HL-60/S4 treated with phorbol 12-myristate 13-acetate at 8.2 ng/mL for 4 days and 3 days (cell line): ENCODE data around the gene VAMP3.

ENCODE experiments used
- in situ Hi-C: fragments of 300-500 bp; cut with MboI; formaldehyde crosslinking; loops from 2 replicates; pipeline ENCODE4 v1.15.0; 2022; ENCODE audit warnings: low sequenced_read_pairs

Gene VAMP3, protein sequence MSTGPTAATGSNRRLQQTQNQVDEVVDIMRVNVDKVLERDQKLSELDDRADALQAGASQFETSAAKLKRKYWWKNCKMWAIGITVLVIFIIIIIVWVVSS

DNA sequence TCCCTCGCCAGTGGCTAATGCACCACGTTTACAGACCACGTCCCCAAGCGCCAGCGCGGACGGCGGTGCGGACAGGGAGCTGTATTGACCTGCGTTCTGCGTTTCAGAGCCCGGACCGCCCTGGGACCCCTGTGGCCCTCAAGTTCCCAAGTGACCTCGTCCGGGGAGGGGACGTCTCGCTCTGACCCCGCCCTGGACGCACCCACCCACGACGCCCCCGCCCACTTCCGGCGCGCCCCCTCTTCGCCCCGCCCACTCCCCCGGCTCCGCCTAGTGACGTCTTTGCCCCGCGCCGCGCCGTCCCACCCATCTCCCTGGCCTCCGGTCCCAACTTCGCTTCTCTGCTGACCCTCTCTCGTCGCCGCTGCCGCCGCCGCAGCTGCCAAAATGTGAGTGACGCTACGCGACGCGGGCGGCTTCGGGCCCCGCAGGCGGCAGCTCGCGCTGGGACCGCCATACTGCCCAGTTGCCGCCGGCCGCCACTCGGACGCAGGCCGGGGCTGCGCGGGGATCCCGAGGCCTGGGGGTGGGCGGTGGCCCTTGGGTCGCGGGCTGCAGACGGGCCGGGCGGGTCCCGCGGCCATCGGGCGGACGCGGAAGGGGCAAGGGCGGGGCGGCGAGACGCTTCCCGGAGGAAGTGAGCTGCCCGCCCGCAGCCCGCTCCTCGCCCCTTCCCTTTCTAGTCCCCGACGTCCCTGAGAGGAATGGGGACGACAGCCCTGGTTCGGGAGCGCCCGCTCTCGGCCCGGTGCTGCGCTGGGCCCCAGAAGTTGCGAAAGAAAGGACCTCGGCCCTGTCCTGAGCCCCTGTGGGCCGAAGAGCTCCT, at the start of gene VAMP3:
TSS of gene VAMP3 (plus strand) at position 300 of the 826 bp plus-strand sequence. CDS start at position 388, 88 bp downstream.
- in situ Hi-C loops = no loop called here

DNA sequence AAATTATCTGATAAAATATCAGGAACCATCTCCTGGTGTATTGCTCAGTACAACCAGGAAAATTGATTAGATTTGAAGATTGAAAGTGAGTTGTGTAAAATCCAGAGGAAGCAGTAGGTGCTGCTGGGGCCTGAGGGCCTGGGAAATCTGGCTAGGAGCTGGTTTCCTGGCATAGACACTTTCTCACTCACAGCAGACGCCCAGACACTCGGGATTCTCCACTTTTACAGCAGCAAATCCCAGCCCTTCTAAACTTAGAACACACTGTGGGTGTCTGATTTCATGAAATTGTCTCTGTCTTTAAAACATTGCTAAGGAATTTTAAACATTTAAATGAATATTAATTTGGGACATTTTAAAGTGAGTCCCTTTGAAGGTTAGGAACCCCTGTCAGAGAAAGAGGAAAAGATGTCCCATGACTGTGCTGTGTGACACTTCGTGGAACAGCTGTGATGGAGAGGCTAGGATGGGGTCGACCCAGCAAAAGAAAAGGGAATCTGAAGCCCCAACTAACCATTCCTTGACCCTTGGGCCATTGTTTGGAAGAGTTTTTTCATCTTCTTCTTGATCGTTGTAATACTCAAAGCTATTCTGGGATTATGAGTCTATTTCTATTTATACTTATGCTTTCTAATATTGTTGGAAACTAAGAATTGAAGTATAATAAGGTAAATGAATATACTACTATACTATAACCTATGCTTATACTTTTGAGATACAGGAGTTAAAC, 49.0 kb upstream of the VAMP3 start:
- in situ Hi-C loops = no loop called here

DNA sequence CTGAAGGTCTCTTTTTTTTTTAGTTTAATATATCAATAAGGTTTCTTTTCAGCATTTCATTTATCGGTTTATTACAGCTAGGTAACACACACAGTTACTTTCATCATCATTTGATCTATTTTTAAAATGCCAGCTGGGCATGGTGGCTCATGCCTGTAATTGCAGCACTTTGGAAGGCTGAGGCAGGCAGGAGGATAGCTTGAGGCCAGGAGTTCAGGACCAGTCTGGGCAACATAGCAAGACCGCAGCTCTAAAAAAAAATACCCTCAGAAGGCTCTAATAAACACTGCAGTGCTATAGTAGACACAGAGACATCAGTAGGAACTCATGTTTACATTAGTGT, 48.5 kb upstream of the VAMP3 start:
- in situ Hi-C loops = no loop called here

DNA sequence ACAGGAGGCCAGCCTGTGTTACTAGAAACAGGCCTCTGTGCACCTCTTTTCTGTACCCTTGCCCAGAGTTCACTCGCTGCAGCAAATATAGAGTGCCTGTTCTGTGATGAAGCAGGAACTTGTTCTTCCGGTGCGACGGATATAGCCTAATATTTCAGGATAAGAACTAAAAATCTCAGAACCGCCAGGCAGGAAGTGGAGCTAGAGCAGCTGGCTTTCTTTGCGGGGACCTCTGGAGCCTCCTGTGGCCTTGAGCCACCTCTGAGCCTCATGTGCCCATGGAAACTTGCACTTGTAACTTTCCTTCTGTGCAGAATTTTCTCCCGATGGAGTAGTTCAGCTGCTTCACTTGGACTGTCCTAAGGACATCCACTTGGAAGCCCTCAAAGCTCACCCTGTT, 44.5 kb upstream of the VAMP3 start:
- in situ Hi-C loops = no loop called here

DNA sequence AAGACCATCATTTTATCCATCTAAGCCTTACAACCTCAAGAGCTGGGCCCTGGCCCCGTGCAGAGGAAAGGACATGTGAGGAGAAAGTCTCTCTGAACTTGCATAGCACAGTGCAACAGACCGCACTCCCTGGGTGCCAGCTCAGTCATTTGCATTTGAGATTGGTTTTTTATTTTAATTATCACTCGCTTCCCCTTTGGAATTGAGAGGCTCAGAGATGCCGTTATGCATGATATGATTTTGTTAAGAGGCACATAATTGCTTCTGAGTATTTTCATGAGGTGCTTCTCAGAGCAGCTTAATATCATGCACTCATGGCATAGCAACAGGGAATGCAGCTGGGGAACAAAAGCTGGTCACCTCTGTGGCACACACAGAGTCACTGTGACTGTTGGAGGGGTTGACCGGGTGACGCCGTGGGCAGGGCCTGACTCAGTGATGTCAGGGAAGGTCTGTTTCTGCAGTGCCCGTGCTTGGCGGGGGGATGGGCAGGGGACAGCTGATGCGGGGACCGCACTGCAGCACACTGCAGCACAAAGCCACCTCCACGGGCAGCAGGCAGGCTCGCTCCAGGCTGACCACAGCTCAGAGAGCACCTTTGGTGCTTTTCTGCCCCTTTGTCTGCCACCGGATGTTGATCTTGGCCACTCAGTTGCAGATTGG, 43.2 kb upstream of the VAMP3 start:
- in situ Hi-C loops = no loop called here

DNA sequence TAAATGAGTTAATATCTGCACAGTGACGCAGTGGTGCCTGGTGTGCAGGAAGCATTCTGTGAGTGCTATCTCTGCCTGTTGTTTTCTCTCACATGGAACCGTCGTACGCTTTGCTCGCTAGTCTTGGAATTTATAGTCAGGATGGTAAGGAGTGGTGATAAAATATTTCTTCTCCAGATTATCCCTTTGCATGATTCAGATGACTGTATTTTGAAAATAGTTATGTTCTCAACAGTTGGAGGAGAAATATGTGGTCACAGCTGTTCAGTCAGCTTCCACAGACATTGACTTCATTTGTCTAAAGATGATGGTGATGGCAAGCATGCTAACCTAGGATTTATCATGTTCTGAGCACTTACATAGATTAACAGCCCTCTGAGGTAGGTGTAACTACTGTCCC, 41.3 kb upstream of the VAMP3 start:
- in situ Hi-C loops = no loop called here

DNA sequence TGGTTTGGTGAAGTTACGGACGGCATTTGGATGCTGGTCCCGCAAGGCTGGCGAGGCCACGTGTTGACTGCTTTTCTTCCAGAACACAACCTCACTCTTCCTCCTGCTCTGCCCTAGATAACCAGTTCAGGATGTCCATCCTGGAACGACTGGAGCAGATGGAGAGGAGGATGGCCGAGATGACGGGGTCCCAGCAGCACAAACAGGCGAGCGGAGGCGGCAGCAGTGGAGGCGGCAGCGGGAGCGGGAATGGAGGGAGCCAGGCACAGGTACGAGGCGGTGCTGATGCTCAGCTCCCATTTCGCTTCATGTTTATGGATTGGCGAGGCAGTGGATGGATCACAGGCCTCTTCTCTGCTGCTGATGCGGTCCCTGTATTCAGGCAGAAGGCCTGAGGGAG, 38.8 kb upstream of the VAMP3 start:
- in situ Hi-C loops = no loop called here

DNA sequence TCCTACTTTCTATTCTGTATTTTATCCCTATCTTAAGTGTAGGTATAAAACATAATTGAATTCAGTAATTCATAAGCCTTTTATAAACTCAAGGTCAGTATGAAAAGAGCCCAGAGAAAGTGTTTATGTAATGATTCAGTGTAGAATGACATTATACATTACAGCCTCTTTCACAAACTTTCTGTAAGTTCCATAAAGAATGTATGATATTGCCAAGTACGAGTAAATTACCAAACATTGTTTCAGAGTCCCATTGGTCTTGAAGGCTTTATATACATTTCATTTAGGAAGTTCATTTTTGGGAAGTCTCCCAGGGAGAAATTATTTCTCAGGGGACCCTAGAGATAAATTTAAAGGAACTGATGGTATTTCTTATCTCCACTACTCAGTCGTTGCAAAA, 37.8 kb upstream of the VAMP3 start:
- in situ Hi-C loops = no loop called here

DNA sequence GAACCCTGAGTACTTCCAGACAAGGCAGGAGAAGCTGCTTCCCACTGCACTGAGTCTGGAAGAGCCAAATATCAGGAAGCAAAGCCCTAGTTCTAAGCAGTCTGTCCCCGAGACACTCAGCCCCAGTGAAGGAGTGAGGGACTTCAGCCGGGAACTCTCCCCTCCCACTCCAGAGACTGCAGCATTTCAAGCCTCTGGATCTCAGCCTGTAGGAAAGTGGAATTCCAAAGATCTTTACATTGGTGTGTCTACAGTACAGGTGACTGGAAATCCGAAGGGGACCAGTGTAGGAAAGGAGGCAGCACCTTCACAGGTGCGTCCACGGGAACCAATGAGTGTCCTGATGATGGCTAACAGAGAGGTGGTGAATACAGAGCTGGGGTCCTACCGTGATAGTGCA, 33.1 kb upstream of the VAMP3 start:
- in situ Hi-C loops = no loop called here

DNA sequence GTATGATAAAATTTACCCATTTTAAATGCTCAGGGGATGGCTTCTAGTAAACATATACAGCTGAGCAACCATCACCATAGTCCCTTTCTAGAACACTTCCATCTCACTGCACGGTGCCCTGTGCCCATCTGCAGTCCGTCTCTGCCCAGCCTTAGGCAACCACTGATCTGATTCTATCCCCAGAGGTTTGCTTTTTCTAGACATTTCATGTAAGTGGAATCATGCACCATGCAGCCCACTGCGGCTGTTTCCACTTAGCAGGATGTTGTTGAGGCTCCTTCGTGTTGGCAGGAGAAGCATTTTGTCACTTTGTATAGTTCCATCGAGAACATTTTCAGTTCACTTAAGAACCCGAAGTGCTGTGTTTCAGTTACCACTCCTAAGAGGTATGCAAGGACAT, 27.8 kb upstream of the VAMP3 start:
- in situ Hi-C loops = no loop called here

DNA sequence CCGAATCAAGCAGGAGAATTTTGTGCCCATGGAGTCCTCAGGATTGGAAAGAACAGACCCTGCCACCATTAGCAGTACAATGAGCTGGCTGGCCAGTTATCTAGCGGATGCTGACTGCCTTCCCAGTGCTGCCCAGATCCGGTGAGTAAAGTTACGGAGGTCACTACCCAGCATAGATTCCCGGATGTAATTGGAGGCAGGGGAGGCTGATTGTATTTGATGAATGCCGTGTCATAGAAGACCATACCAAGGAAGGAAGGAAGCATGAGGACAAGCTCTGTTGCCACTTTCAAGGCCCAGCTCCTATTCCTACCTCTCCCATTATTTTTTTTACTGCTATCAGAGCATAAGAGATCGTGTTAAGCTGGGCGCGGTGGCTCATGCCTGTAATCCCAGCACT, 26.2 kb upstream of the VAMP3 start:
- in situ Hi-C loops = no loop called here

DNA sequence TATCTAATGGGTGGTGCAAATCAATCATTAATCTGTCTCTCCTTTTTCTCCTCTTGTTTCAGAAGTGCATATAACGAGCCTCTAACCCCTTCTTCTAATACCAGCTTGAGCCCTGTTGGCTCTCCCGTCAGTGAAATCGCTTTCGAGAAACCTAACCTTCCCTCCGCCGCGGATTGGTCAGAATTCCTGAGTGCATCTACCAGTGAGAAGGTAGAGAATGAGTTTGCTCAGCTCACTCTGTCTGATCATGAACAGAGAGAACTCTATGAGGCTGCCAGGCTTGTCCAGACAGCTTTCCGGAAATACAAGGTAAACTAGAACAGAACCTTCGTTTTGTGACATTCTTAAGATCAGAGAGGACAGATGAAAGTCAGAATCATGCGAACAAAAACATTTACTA, 25.3 kb upstream of the VAMP3 start:
- in situ Hi-C loops = no loop called here

DNA sequence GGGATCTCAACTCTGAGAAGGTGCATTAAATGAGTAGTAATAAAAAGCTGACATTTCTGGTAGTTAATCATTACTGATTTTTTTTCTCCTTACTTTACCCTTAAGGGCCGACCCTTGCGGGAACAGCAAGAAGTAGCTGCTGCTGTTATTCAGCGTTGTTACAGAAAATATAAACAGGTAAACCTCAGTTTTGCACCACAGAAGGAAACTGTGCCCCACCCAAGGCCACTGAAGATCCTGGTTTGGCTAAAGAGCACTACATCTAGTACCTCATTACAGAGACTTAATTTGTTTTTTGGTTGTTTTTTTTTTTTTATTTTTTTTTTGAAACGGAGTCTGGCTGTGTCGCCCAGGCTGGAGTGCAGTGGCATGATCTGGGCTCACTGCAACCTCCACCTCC, 23.5 kb upstream of the VAMP3 start:
- in situ Hi-C loops = no loop called here

DNA sequence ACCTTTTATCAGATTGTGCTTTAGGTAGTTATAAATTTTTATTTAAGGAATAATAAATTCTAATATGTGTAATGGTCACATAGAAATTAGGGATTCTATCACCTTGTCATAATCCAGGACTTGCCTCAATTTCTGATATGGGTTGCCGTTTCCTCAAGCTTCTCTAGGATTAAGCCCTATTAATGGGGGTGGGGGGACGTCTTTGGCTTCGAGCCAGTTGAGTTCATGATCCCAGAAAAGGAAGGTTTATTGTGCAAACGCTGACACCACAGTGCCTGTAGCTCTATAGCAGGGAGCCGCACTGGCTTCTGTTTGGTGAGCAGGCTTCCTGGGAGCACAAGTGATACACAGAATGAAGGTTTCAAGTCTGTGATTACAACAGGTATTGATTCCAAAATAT, 22.0 kb upstream of the VAMP3 start:
- in situ Hi-C loops = no loop called here

DNA sequence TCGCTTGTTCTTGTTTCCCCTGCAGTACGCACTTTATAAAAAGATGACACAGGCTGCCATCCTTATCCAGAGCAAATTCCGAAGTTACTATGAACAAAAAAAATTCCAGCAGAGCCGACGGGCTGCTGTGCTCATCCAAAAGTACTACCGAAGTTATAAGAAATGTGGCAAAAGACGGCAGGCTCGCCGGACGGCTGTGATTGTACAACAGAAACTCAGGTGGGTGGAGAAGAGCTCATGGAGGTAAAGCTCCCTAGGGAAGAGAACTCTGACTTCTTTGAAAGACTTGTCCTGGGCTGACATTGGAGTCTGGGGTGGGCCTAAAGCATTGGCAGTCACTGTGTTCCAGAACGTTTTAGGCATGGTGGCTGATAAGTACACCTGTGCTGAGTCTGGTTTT, 19.9 kb upstream of the VAMP3 start:
- in situ Hi-C loops = no loop called here

DNA sequence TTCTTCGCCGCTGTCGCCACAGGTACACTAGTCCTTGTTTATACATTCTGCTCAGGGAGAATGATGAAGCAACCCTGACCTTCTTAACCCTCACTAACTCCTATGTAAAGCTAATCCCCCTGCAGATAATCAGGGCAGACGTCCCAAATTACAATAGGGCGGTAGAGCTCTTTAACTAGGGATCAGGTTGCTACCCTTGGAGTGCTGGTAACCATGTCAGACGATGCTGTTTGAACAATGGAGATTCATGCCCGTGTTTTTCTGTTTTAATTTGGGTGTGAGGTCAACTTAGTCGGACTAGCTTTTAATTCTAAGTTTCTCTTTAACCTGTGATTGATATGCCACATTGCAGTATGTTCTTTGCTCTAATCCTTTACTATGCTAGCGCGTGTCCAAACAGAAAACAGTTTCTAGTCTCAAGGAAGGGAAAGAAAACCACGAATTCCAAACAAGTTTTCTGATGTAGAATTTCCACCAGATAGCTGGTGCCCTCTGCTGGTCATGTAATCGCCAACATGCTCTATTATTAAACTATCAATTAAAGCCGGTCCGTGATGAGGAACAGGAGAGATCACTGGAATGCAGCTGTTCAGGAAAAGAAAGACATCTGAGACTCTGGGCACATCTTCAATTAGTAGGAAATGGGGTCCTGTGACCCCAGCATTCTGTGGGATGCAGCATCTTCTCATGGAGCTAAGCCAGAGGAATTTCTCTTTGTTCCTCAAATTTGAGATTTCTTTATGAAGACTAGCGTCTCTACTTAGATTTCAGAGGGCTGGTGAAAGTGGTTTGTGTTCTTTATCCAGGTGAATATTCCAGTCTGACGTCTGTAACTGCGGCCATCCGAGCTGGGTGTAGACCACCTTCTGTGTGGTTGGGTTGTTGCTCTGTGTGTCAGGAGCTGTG, 18.3 kb upstream of the VAMP3 start:
- in situ Hi-C loops = no loop called here

DNA sequence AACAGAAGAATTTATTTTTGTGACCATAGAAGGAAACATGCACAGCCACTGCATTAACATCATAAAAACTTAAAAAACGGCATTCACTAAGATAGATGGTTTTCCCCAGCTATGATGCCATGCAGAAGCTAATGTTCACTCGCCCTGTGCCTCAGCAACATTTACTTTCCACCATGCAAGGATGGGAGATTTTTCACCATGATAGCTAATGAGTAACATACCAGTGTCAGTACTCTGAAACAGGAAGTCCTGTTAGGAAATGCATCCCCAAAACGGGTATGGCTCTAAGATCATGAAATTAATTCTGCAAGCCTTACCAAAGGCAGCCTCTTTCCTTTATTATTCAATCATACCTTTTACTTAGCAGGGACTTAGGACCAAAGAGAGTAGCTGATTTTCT, 17.5 kb upstream of the VAMP3 start:
- in situ Hi-C loops = no loop called here

DNA sequence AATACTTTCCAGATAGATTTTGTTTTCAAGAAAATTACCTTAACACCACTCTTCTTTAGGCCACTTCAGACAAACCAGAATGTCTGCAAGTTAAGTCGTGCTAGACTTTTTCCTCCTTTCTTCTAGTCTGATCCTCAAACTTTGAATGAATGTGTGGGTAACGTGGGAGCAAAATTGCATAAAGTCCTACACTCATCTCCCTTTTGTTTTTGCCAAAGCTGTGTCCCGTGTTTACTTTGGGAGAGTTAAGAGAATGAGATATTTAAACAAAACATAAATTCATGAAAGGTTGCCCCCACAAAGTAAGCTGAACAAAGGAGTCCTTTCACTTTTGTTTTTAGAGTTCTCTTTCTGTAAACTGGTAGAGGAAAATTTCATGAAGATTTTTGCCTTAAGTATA, 16.9 kb upstream of the VAMP3 start:
- in situ Hi-C loops = no loop called here

DNA sequence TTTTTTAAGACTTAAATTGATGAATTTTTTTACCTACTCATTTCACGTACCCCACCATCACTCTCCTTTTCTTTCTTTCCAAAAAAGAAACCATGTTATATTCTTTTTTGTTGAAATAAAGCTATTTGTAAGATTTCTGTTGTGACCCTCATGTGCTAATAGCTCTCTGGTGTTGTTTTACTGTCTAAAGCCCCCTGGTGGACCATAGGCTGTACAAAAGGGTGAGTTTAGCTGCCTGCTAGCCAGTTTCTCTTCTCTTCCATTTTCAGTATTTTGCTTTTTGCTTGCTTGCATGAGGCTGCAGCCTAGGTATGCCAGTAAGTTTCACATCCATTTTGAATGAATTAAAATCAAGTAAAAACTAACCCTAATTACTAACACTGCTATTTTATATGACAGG, 15.6 kb upstream of the VAMP3 start:
- in situ Hi-C loops = no loop called here

DNA sequence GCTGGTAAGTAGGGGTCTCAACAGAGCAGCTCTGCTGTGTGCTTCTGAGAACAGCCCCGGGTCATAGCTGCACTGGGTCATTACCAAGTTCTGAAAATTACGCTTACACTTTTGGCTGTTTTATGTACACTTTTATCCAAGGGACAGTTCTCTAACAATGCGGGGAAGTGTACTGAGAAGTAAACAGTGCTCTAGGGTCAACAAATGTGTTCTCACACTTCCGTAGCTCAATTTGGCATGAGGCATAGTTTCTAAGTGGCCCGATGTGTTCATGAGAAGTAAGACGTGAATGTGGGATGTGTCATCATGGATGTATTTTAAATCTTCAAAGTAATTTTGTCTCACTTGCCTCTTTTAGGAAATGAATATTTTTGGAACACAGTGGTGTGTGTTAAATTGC, 10.9 kb upstream of the VAMP3 start:
- in situ Hi-C loops = no loop called here

DNA sequence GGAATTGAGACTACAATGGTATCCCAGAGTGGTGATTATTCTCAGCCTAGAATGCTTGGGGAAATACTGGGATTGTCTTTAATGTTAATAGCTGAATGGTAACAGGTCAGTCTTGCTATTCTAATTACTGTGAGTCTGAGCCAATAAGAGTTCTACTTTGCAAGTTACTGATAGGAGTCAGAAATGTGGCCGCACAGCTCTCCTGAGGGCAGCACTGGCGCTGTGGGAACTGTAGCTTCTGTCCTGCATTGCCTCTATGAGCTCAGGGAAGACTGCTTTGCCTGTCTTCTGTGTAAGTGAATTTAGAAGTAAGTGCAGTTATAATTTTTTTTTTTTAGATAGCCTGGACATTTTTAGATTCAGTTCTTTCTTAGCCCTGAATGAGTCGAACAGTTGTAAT, 10.0 kb upstream of the VAMP3 start:
- in situ Hi-C loops = no loop called here
